GM12892 (cell line): ENCODE data around the gene SF3B1.
"Not testable (repeated sequence)": the region's sequence is repeated elsewhere in the genome, so short reads cannot be mapped to it uniquely, and the experiment has no call there.

ENCODE experiments used
- POLR2A ChIP-seq: IDR thresholded peaks from 2 replicates; pipeline ENCODE4 v1.6.1; 2011; ENCODE audit warnings: low read depth, low read length, control low read depth
- POLR2AphosphoS5 ChIP-seq: IDR thresholded peaks from 2 replicates; pipeline ENCODE4 v1.6.1; 2011; ENCODE audit warnings: low read depth, low read length, control low read depth
- TAF1 ChIP-seq: IDR thresholded peaks from 2 replicates; pipeline ENCODE4 v1.6.1; 2011; ENCODE audit warnings: low read depth, mild to moderate bottlenecking, control low read depth, low read length, borderline replicate concordance

DNA sequence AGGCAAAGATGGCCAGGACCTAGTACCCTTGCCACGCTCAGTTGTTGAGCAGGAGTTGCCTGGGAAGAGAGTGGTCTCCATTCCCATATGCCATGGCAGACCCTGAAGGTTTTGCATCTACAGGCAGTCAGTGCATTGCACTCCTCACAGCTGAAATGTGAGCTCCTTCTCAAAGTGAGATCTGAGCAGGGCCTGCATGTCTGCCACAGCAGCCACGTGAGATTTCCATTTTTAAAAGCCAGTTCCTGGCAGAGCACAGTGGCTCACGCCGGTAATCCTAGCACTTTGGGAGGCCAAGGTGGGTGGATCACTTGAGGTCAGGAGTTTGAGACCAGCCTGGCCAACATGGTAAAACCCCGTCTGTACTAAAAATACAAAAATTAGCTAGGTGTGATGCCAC is 90.9 kb downstream of the SF3B1 start:
- TF ChIP-seq POLR2A, POLR2AphosphoS5, TAF1: not testable (repeated sequence)
